ENCODE results near the gene FPGS.

GRCh38 chr9:127857278-127857677 lies 54.6 kb downstream of the FPGS start:
- TF ChIP-seq CTCF (IDR thresholded peaks at IDR 0.05), result no peak
- TF ChIP-seq POLR2A (IDR thresholded peaks at IDR 0.05), result no peak
